ENCODE results near the gene SMAD3.

DNA sequence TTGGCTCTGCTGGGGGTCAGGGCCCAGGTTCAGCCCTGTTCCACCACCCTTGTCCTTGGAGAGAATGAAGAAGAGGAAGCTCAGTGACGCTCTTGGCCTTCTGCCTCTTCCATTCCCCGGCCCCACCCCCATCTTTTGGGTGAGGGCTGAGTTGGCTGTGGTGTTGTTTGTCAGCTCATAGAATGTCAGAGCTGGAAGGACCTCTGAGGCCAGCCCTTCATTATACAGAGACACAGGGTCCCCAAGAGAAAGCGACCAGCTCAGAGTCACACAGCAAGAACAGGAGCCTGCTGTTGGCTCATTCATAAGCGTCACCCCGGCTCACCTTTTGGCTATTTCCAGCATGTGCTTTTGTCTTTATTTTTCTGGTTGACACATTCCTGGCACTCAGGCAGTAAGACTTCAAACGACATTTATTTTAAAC, 120.8 kb downstream of the SMAD3 start:
- TF ChIP-seq POLR2A (IDR thresholded peaks at IDR 0.05), result no peak
- TF ChIP-seq, protein P1, sequence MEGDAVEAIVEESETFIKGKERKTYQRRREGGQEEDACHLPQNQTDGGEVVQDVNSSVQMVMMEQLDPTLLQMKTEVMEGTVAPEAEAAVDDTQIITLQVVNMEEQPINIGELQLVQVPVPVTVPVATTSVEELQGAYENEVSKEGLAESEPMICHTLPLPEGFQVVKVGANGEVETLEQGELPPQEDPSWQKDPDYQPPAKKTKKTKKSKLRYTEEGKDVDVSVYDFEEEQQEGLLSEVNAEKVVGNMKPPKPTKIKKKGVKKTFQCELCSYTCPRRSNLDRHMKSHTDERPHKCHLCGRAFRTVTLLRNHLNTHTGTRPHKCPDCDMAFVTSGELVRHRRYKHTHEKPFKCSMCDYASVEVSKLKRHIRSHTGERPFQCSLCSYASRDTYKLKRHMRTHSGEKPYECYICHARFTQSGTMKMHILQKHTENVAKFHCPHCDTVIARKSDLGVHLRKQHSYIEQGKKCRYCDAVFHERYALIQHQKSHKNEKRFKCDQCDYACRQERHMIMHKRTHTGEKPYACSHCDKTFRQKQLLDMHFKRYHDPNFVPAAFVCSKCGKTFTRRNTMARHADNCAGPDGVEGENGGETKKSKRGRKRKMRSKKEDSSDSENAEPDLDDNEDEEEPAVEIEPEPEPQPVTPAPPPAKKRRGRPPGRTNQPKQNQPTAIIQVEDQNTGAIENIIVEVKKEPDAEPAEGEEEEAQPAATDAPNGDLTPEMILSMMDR (IDR thresholded peaks at IDR 0.05), result no peak
